PC-3 (cell line): Measurements from ENCODE around the gene DDX10. TPM values are rescaled to one million over a fixed set of nuclear protein-coding genes. Genes with fewer than 3 reads are reported as not detected.

ENCODE experiments used
- ATAC-seq: fragments of 200-7000 bp; cut with Tn5 transposase; 2 replicates; pipeline ENCODE4 v1.9.1; 2020; ENCODE audit warnings: mild to moderate bottlenecking, moderate library complexity
- BruUV-seq: library from RNA; stranded (reverse); fragments of 400-500 nt; replicated peaks from 2 replicates; lab custom pipeline; 2021; lab: Mats Ljungman, UMichigan
- CTCF ChIA-PET: fragments of 300-600 bp; sonication (Branson Sonifier 250); formaldehyde crosslinking; loops from one replicate; lab custom pipeline; 2022; ENCODE audit warnings: antibody characterized with exemption; lab: Charles Lee
- POLR2A ChIA-PET: fragments of 300-600 bp; sonication (Branson Sonifier 250); formaldehyde crosslinking; loops from one replicate; lab custom pipeline; 2022; ENCODE audit warnings: antibody characterized with exemption; ENCODE audit not compliant: unreplicated experiment; lab: Charles Lee
- DNase-seq: peaks from one replicate; pipeline ENCODE4 v3.0.0-alpha.2; 2015
- H2AFZ ChIP-seq: fragments of 300-600 bp; sonication (generic); 2 replicates; pipeline ENCODE4 v1.6.0; 2016; ENCODE audit warnings: antibody characterized with exemption, low read length
- H3F3A ChIP-seq: fragments of 300-600 bp; sonication (generic); one replicate; pipeline ENCODE4 v1.6.0; 2017; ENCODE audit warnings: antibody characterized with exemption, low read length, control low read depth, mild to moderate bottlenecking; ENCODE audit not compliant: unreplicated experiment
- H3K27ac ChIP-seq: fragments of 300-600 bp; sonication (generic); 2 replicates; pipeline ENCODE4 v1.5.1; 2016; ENCODE audit warnings: mild to moderate bottlenecking, low read length
- H3K27me3 ChIP-seq: fragments of 300-600 bp; sonication (generic); 2 replicates; pipeline ENCODE4 v1.6.1; 2016; ENCODE audit warnings: low read length, mixed read lengths
- H3K36me3 ChIP-seq: fragments of 300-600 bp; sonication (generic); 2 replicates; pipeline ENCODE4 v1.6.1; 2016; ENCODE audit warnings: low read depth, mixed run types, low read length, mixed read lengths
- H3K4me1 ChIP-seq: fragments of 300-600 bp; sonication (generic); 2 replicates; pipeline ENCODE4 v1.5.1; 2016; ENCODE audit warnings: low read length; ENCODE audit not compliant: insufficient read depth
- H3K4me2 ChIP-seq: fragments of 300-600 bp; sonication (generic); 2 replicates; pipeline ENCODE4 v1.6.0; 2016; ENCODE audit warnings: low read length
- H3K4me3 ChIP-seq: fragments of 300-600 bp; sonication (generic); 2 replicates; pipeline ENCODE4 v1.5.1; 2016; ENCODE audit warnings: mild to moderate bottlenecking, low read length, mixed read lengths
- H3K79me2 ChIP-seq: fragments of 300-600 bp; sonication (generic); 2 replicates; pipeline ENCODE4 v1.6.1; 2017; ENCODE audit warnings: low read length, mixed read lengths
- H3K9ac ChIP-seq: fragments of 300-600 bp; sonication (generic); 2 replicates; pipeline ENCODE4 v1.6.0; 2016; ENCODE audit warnings: mild to moderate bottlenecking, low read length
- H3K9me2 ChIP-seq: fragments of 300-600 bp; sonication (generic); replicated peaks from 2 replicates; pipeline ENCODE4 v1.6.1; 2016; ENCODE audit warnings: mixed run types, low read length, mixed read lengths
- H3K9me3 ChIP-seq: fragments of 300-600 bp; sonication (generic); 2 replicates; pipeline ENCODE4 v1.6.1; 2016; ENCODE audit warnings: low read length, mixed read lengths
- H4K20me1 ChIP-seq: fragments of 300-600 bp; sonication (generic); 2 replicates; pipeline ENCODE4 v1.6.1; 2016; ENCODE audit warnings: low read length, mixed read lengths
- CTCF ChIP-seq: fragments of 300-600 bp; sonication (generic); conservative IDR thresholded peaks from 2 replicates; pipeline ENCODE4 v1.5.1; 2017; ENCODE audit warnings: antibody characterized with exemption, low read depth, mild to moderate bottlenecking, low read length
- EZH2 ChIP-seq: fragments of 300-600 bp; sonication (generic); IDR thresholded peaks from one replicate; pipeline ENCODE4 v1.6.1; 2017; ENCODE audit warnings: antibody characterized with exemption, mild to moderate bottlenecking, low read length; ENCODE audit not compliant: unreplicated experiment
- EZH2phosphoT487 ChIP-seq: fragments of 300-600 bp; sonication (generic); IDR thresholded peaks from 2 replicates; pipeline ENCODE4 v1.6.1; 2018; ENCODE audit warnings: mild to moderate bottlenecking, antibody characterized with exemption, low read length, borderline replicate concordance
- intact Hi-C: fragments of 100-400 bp; cut with micrococcal nuclease; formaldehyde crosslinking; loops from 2 replicates; pipeline ENCODE4 v1.9.0; 2023
- total RNA-seq: library from RNA; depleted of rRNA; stranded (reverse); fragments of >200 nt; gene quantifications from 2 replicates; pipeline ENCODE4 v1.2.3, GENCODE V29; 2014

The DDX10 gene
- total RNA-seq, 1 experiment from 2014 or later, result 55.2 TPM

GRCh38 chr11:108912581-108912980 is 247.7 kb downstream of the DDX10 start:
- H3K79me2 ChIP-seq, result 0 out of 2 replicates have a peak, but pooled peaks cover 5% of the 10 kb centered on the region
- H3K9me3 ChIP-seq, result no peaks in the 10 kb centered on the region
- CTCF ChIA-PET, result no interaction called here
- peaks cover 5% of the 10 kb centered on the region for H3K4me1 ChIP-seq
- H3K27me3 ChIP-seq, result no peaks in the 10 kb centered on the region
- intact Hi-C loops, result no loop called here
- POLR2A ChIA-PET, result no interaction called here
- no TSS peak for BruUV-seq
- no peak overlapping the region for H3K9ac ChIP-seq
- no peak for TF ChIP-seq CTCF
- TF ChIP-seq EZH2phosphoT487, result no peak
- TF ChIP-seq EZH2, result no peak
- H3K9me2 ChIP-seq, result no peaks in the 10 kb centered on the region
- 0 out of 2 replicates have a peak, but pooled peaks cover 1% of the 10 kb centered on the region for H3K36me3 ChIP-seq
- ATAC-seq, result no peak
- no peak overlapping the region for H2AFZ ChIP-seq
- no peak overlapping the region for H3K4me3 ChIP-seq
- H4K20me1 ChIP-seq, result no peaks in the 10 kb centered on the region
- H3K4me2 ChIP-seq, result no peak overlapping the region
- no peaks in the 10 kb centered on the region for H3F3A ChIP-seq
- DNase-seq, result no peak
- H3K27ac ChIP-seq, result no peak overlapping the region

- H3F3A ChIP-seq, result no peaks in the 10 kb centered on the region
- TF ChIP-seq EZH2phosphoT487 (no peak), EZH2 (no peak), CTCF (no peak)
- H3K9ac ChIP-seq, result no peak overlapping the region
- no peak for ATAC-seq
- H4K20me1 ChIP-seq, result no peaks in the 10 kb centered on the region
- no peak for DNase-seq
- H3K27me3 ChIP-seq, result no peaks in the 10 kb centered on the region
- POLR2A ChIA-PET, result no interaction called here
- peaks cover 5% of the 10 kb centered on the region; the same call in 1 of the 2 replicates for H3K4me1 ChIP-seq
- H2AFZ ChIP-seq, result no peak overlapping the region
- 0 out of 2 replicates have a peak, but pooled peaks cover 5% of the 10 kb centered on the region for H3K79me2 ChIP-seq
- H3K4me3 ChIP-seq, result no peak overlapping the region
- BruUV-seq, result no TSS peak
- CTCF ChIA-PET, result no interaction called here
- intact Hi-C loops, result no loop called here
- H3K36me3 ChIP-seq, result peaks cover 6% of the 10 kb centered on the region; the same call in 1 of the 2 replicates
- H3K9me3 ChIP-seq, result no peaks in the 10 kb centered on the region
- no peak overlapping the region for H3K4me2 ChIP-seq
- H3K27ac ChIP-seq, result no peak overlapping the region
- no peaks in the 10 kb centered on the region for H3K9me2 ChIP-seq
Observed at GRCh38 chr11:108913204-108913603, 248.3 kb downstream of the DDX10 start.

GRCh38 chr11:108914211-108914610 is 249.3 kb downstream of the DDX10 start:
- BruUV-seq, result no TSS peak
- DNase-seq (no peak), ATAC-seq (no peak)
- TF ChIP-seq CTCF, result no peak
- no peak for TF ChIP-seq EZH2phosphoT487
- TF ChIP-seq EZH2, result no peak
- no peaks in the 10 kb centered on the region for H3K27me3 ChIP-seq
- peaks cover 6% of the 10 kb centered on the region; the same call in 1 of the 2 replicates for H3K36me3 ChIP-seq
- H3K4me3 ChIP-seq, result no peak overlapping the region
- H3K79me2 ChIP-seq, result no peaks in the 10 kb centered on the region
- H2AFZ ChIP-seq, result no peak overlapping the region
- CTCF ChIA-PET, result interaction anchor here (1.0 kb wide), 1 partner anchor 216 kb away, joined by 9 read pairs; no protein-coding TSS in a partner anchor
- no peak overlapping the region for H3K9ac ChIP-seq
- H3K4me2 ChIP-seq, result no peak overlapping the region
- POLR2A ChIA-PET, result no interaction called here
- H3K27ac ChIP-seq, result no peak overlapping the region
- H3K9me2 ChIP-seq, result no peaks in the 10 kb centered on the region
- H3F3A ChIP-seq, result no peaks in the 10 kb centered on the region
- H3K9me3 ChIP-seq, result no peaks in the 10 kb centered on the region
- intact Hi-C loops, result no loop called here
- no peaks in the 10 kb centered on the region for H4K20me1 ChIP-seq
- H3K4me1 ChIP-seq, result peaks cover 5% of the 10 kb centered on the region; the same call in 1 of the 2 replicates
